HepG2 (cell line): Measurements from ENCODE around the gene TPM2. TPM values are rescaled to one million over a fixed set of nuclear protein-coding genes. Genes with fewer than 3 reads are reported as not detected.
A peak's percentile ranks its signal among the peaks of the same experiment; 100 is the strongest.

Experiments used
- ATAC-seq: fragments of 200-7000 bp; cut with Tn5 transposase; 3 replicates; pipeline ENCODE4 v1.9.1; 2020; ENCODE audit warnings: mild to moderate bottlenecking, moderate library complexity
- BruUV-seq: library from RNA; stranded (reverse); fragments of 400-500 nt; replicated peaks from 2 replicates; lab custom pipeline; 2021; lab: Mats Ljungman, UMichigan
- CTCF ChIA-PET: fragments of 300-600 bp; formaldehyde crosslinking; extraction: SDS; loops from one replicate; lab custom pipeline; 2021; ENCODE audit warnings: low total read pairs, inconsistent platforms, low intra/inter-chr PET ratio; lab: Yijun Ruan, JAX
- POLR2A ChIA-PET: fragments of 350-600 bp; sonication (Branson Sonifier 250); formaldehyde crosslinking; loops from one replicate; lab custom pipeline; 2020; ENCODE audit warnings: antibody characterized with exemption, inconsistent platforms; lab: Yijun Ruan, JAX
- DNase-seq: peaks from one replicate; pipeline ENCODE4 v3.0.0-alpha.2; 2015; ENCODE audit warnings: low spot score
- FAIRE-seq: peaks from 3 replicates; lab custom pipeline; 2011; peaks lifted over from hg19 to GRCh38; lab: Jason Lieb, UNC
- H2AFZ ChIP-seq: one replicate; pipeline ENCODE4 v1.6.1; 2011; ENCODE audit warnings: low read length, inconsistent platforms
- H3K27ac ChIP-seq: fragments of 300-600 bp; 3 replicates; pipeline ENCODE4 v1.8.0; 2011; ENCODE audit warnings: mixed run types, mild to moderate bottlenecking, mixed read lengths, low read length, inconsistent platforms; ENCODE audit not compliant: insufficient read depth; ENCODE audit errors: extremely low read length
- H3K27me3 ChIP-seq, 2 experiments: fragments of 200-600 bp in 1 of 2; 2 replicates in 1 of 2; 3 replicates in 1 of 2; pipeline versions ENCODE4 v1.6.0 to v1.8.0; 2011; ENCODE audit warnings: low read length in 2 of 2, mild to moderate bottlenecking in 2 of 2, moderate library complexity in 2 of 2, inconsistent platforms in 1 of 2; ENCODE audit not compliant: insufficient read depth in 2 of 2, control insufficient read depth in 1 of 2
- H3K36me3 ChIP-seq, 2 experiments: fragments of 200-600 bp in 1 of 2; replicated peaks in 1 of 2; 2 replicates in 1 of 2; 3 replicates in 1 of 2; pipeline versions ENCODE4 v1.5.1 to v1.8.0; 2011; ENCODE audit warnings: low read length in 2 of 2, inconsistent platforms in 1 of 2; ENCODE audit not compliant: insufficient read depth in 2 of 2, control insufficient read depth in 1 of 2
- H3K4me1 ChIP-seq: 2 replicates; pipeline ENCODE4 v1.5.1; 2012; ENCODE audit warnings: low read length, inconsistent platforms; ENCODE audit not compliant: insufficient read depth
- H3K4me2 ChIP-seq: 2 replicates; pipeline ENCODE4 v1.6.0; 2011; ENCODE audit warnings: low read depth, low read length, inconsistent platforms
- H3K4me3 ChIP-seq, 3 experiments: fragments of 200-600 bp in 1 of 3; sonication (generic), shearing (Covaris generic) in 1 of 3; replicated peaks in 1 of 3; 2 replicates each; pipeline ENCODE4 v1.5.1; 2011 to 2016; ENCODE audit warnings: low read length in 3 of 3, inconsistent platforms in 2 of 3, low read depth in 2 of 3, mild to moderate bottlenecking in 2 of 3, control low read depth in 1 of 3, mixed read lengths in 1 of 3; ENCODE audit not compliant: insufficient read depth in 1 of 3
- H3K79me2 ChIP-seq: one replicate; pipeline ENCODE4 v1.6.1; 2011; ENCODE audit warnings: low read length, inconsistent platforms; ENCODE audit not compliant: insufficient read depth
- H3K9ac ChIP-seq: 2 replicates; pipeline ENCODE4 v1.6.0; 2011; ENCODE audit warnings: mild to moderate bottlenecking, low read depth, low read length, inconsistent platforms; ENCODE audit not compliant: insufficient read depth
- H3K9me3 ChIP-seq: 2 replicates; pipeline ENCODE4 v1.5.1; 2012; ENCODE audit warnings: mild to moderate bottlenecking, low read length
- H4K20me1 ChIP-seq: 2 replicates; pipeline ENCODE4 v1.6.0; 2011; ENCODE audit warnings: inconsistent platforms, mild to moderate bottlenecking, low read length, moderate library complexity; ENCODE audit not compliant: insufficient read depth
- EED ChIP-seq: sonication (generic); formaldehyde crosslinking; IDR thresholded peaks from 2 replicates; pipeline ENCODE4 v1.5.0; 2020; ENCODE audit warnings: mild to moderate bottlenecking, missing genetic modification reagents
- GABPA ChIP-seq, 2 experiments: IDR thresholded peaks; 2 replicates each; pipeline ENCODE4 v1.6.1; 2011 to 2016; ENCODE audit warnings: low read depth in 2 of 2, low read length in 1 of 2, missing biosample characterization in 1 of 2, missing genetic modification characterization in 1 of 2
- HBP1 ChIP-seq: IDR thresholded peaks from 2 replicates; pipeline ENCODE4 v1.6.1; 2016; ENCODE audit warnings: low read depth, control low read depth
- JUN ChIP-seq: sonication (generic); formaldehyde crosslinking; IDR thresholded peaks from 2 replicates; pipeline ENCODE4 v1.4.0; 2020; ENCODE audit warnings: mild to moderate bottlenecking, missing genetic modification reagents
- KLF12 ChIP-seq: sonication (generic); formaldehyde crosslinking; IDR thresholded peaks from 2 replicates; pipeline ENCODE4 v1.4.0; 2020; ENCODE audit warnings: missing genetic modification reagents, borderline replicate concordance
- PHB2 ChIP-seq: fragments of 450-650 bp; IDR thresholded peaks from 2 replicates; pipeline ENCODE4 v1.6.1; 2018; ENCODE audit not compliant: partially characterized antibody
- RBM22 ChIP-seq: fragments of 200-400 bp; formaldehyde crosslinking; optimal IDR thresholded peaks from 2 replicates; pipeline ENCODE3; 2017; ENCODE audit warnings: mild to moderate bottlenecking, low read length, moderate library complexity
- SATB2 ChIP-seq: sonication (generic); formaldehyde crosslinking; IDR thresholded peaks from 2 replicates; pipeline ENCODE4 v1.5.0; 2020; ENCODE audit warnings: missing genetic modification reagents
- ZNF510 ChIP-seq: sonication (generic); formaldehyde crosslinking; IDR thresholded peaks from 2 replicates; pipeline ENCODE4 v1.4.0; 2020; ENCODE audit warnings: low read depth, mild to moderate bottlenecking, missing genetic modification reagents
- WGBS: methylation state at CpG from one replicate; pipeline ENCODE4 v1.1.6; 2017; ENCODE audit warnings: low lambda C conversion rate; 5-methylcytosine and 5-hydroxymethylcytosine counted together
- in situ Hi-C: cut with HindIII; loops from 2 replicates; pipeline ENCODE4 v1.10.0; 2017; ENCODE audit warnings: low pct_unique_long_range_greater_than_20kb; ENCODE audit not compliant: extremely low pct_ligation_motif_present
- intact Hi-C: fragments of 100-400 bp; cut with micrococcal nuclease; formaldehyde crosslinking; loops from one replicate; pipeline ENCODE4 v1.10.0; 2022; ENCODE audit not compliant: unreplicated experiment
- polyA plus RNA-seq, 8 experiments: library from polyadenylated mRNA; depleted of rRNA in 3 of 8; stranded (reverse) in 7 of 8; unstranded in 1 of 8; fragments of >200 nt; fragmentation: Illumina TruSeq in 4 of 8; extraction: Trizol in 4 of 8; gene quantifications; 2 replicates each; pipeline versions ENCODE4 v1.2.1 to v1.2.3, GENCODE V29; 2011 to 2016; ENCODE audit warnings: low read depth in 4 of 8, missing spikeins in 1 of 8, mixed read lengths in 1 of 8; ENCODE audit not compliant: insufficient read depth in 1 of 8
- total RNA-seq, 5 experiments: library from RNA; depleted of rRNA; stranded (reverse); fragments of >200 nt; fragmentation: Illumina TruSeq; extraction: Trizol; gene quantifications; 2 replicates each; pipeline ENCODE4 v1.2.3, GENCODE V29; 2016; ENCODE audit warnings: low read depth in 1 of 5
- TF ChIP-seq, protein P1 (sequence below): sonication (generic); formaldehyde crosslinking; IDR thresholded peaks from 2 replicates; pipeline ENCODE4 v1.5.0; 2020; ENCODE audit warnings: mild to moderate bottlenecking, missing genetic modification reagents, borderline replicate concordance

TPM2 gene
- total and polyA plus RNA-seq, 2 of the 13 experiments (the other 11 are each of a cell fraction or from before 2014, with no cell fraction given), result 3.1 to 10.7 TPM

GRCh38 chr9:35700942-35701341, 11.2 kb upstream of the TPM2 start:
- H3K9me3 ChIP-seq, result no peaks in the 10 kb centered on the region
- POLR2A ChIA-PET, result no interaction called here
- CTCF ChIA-PET, result no interaction called here
- H3K9ac ChIP-seq, result no peak overlapping the region
- peaks cover 54 to 90% of the 10 kb centered on the region in 2 experiments for H3K36me3 ChIP-seq
- H3K4me2 ChIP-seq, result no peak overlapping the region
- no peaks in the 10 kb centered on the region for H3K27me3 ChIP-seq
- H3K4me3 ChIP-seq, result no peak overlapping the region
- in situ Hi-C loops (no loop called here), intact Hi-C loops (no loop called here)
- ATAC-seq (no peak), FAIRE-seq (no peak), DNase-seq (no peak)
- H3K4me1 ChIP-seq, result peaks cover 5% of the 10 kb centered on the region
- no peak overlapping the region for H3K27ac ChIP-seq
- BruUV-seq, result no TSS peak
- H2AFZ ChIP-seq, result no peak overlapping the region
- H4K20me1 ChIP-seq, result no peaks in the 10 kb centered on the region
- TF ChIP-seq PHB2 (no peak), RBM22 (peak; percentile 17)
- H3K79me2 ChIP-seq, result no peaks in the 10 kb centered on the region

- no peak overlapping the region for H2AFZ ChIP-seq
- no peaks in the 10 kb centered on the region for H4K20me1 ChIP-seq
- H3K27me3 ChIP-seq, result no peaks in the 10 kb centered on the region
- H3K79me2 ChIP-seq, result no peaks in the 10 kb centered on the region
- DNase-seq (no peak), FAIRE-seq (no peak), ATAC-seq (no peak)
- no peak overlapping the region for H3K9ac ChIP-seq
- no peaks in the 10 kb centered on the region for H3K9me3 ChIP-seq
- in situ Hi-C loops, result no loop called here
- ChIA-PET CTCF (no interaction called here), POLR2A (no interaction called here)
- WGBS, result 97% methylated on average over 8 of the region's 11 CpGs
- H3K36me3 ChIP-seq, result peaks cover 46 to 81% of the 10 kb centered on the region in 2 experiments
- BruUV-seq, result no TSS peak
- peaks cover 14% of the 10 kb centered on the region for H3K4me1 ChIP-seq
- no peak overlapping the region for H3K27ac ChIP-seq
- H3K4me2 ChIP-seq, result no peak overlapping the region
- H3K4me3 ChIP-seq, result no peak overlapping the region
- intact Hi-C loops, result no loop called here
- TF ChIP-seq JUN (CRISPR knock-in tag) (no peak), KLF12 (CRISPR knock-in tag) (no peak), HBP1 (CRISPR knock-in tag) (no peak), GABPA (IDR thresholded peaks at IDR 0.05; ENCODE audit: low read depth, low read length) (no peak), GABPA (CRISPR knock-in tag; IDR thresholded peaks at IDR 0.05; ENCODE audit: low read depth) (no peak), SATB2 (CRISPR knock-in tag) (no peak), EED (CRISPR knock-in tag) (no peak), ZNF510 (CRISPR knock-in tag) (no peak)
- TF ChIP-seq, protein P1, sequence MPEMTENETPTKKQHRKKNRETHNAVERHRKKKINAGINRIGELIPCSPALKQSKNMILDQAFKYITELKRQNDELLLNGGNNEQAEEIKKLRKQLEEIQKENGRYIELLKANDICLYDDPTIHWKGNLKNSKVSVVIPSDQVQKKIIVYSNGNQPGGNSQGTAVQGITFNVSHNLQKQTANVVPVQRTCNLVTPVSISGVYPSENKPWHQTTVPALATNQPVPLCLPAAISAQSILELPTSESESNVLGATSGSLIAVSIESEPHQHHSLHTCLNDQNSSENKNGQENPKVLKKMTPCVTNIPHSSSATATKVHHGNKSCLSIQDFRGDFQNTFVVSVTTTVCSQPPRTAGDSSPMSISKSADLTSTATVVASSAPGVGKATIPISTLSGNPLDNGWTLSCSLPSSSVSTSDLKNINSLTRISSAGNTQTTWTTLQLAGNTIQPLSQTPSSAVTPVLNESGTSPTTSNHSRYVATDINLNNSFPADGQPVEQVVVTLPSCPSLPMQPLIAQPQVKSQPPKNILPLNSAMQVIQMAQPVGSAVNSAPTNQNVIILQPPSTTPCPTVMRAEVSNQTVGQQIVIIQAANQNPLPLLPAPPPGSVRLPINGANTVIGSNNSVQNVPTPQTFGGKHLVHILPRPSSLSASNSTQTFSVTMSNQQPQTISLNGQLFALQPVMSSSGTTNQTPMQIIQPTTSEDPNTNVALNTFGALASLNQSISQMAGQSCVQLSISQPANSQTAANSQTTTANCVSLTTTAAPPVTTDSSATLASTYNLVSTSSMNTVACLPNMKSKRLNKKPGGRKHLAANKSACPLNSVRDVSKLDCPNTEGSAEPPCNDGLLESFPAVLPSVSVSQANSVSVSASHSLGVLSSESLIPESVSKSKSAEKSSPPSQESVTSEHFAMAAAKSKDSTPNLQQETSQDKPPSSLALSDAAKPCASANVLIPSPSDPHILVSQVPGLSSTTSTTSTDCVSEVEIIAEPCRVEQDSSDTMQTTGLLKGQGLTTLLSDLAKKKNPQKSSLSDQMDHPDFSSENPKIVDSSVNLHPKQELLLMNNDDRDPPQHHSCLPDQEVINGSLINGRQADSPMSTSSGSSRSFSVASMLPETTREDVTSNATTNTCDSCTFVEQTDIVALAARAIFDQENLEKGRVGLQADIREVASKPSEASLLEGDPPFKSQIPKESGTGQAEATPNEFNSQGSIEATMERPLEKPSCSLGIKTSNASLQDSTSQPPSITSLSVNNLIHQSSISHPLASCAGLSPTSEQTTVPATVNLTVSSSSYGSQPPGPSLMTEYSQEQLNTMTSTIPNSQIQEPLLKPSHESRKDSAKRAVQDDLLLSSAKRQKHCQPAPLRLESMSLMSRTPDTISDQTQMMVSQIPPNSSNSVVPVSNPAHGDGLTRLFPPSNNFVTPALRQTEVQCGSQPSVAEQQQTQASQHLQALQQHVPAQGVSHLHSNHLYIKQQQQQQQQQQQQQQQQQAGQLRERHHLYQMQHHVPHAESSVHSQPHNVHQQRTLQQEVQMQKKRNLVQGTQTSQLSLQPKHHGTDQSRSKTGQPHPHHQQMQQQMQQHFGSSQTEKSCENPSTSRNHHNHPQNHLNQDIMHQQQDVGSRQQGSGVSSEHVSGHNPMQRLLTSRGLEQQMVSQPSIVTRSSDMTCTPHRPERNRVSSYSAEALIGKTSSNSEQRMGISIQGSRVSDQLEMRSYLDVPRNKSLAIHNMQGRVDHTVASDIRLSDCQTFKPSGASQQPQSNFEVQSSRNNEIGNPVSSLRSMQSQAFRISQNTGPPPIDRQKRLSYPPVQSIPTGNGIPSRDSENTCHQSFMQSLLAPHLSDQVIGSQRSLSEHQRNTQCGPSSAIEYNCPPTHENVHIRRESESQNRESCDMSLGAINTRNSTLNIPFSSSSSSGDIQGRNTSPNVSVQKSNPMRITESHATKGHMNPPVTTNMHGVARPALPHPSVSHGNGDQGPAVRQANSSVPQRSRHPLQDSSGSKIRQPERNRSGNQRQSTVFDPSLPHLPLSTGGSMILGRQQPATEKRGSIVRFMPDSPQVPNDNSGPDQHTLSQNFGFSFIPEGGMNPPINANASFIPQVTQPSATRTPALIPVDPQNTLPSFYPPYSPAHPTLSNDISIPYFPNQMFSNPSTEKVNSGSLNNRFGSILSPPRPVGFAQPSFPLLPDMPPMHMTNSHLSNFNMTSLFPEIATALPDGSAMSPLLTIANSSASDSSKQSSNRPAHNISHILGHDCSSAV (CRISPR knock-in tag), result no peak
These were observed 10.3 kb upstream of the TPM2 start for GRCh38 chr9:35700031-35700430.
